Body of pancreas (tissue), 4 donors: ENCODE data around the gene PGAM2. TPM values are rescaled to one million over a fixed set of nuclear protein-coding genes. Genes with fewer than 3 reads are reported as not detected.
"Not testable (repeated sequence)": the region's sequence is repeated elsewhere in the genome, so short reads cannot be mapped to it uniquely, and the experiment has no call there.

Source experiments
- ATAC-seq: fragments of 150-250 bp; one replicate; pipeline ENCODE4 v1.9.1; 2016
- DNase-seq, 4 donors: peaks; one replicate each; pipeline ENCODE4 v3.0.0-alpha.2; 2019
- H3K27ac ChIP-seq, 4 donors: fragments of 200-600 bp; sonication (generic); 1 replicate in 3 of 4; 2 replicates in 1 of 4; pipeline versions ENCODE4 v1.5.1 to v1.6.1; 2016 to 2019; ENCODE audit warnings: mild to moderate bottlenecking in 1 of 4, mixed read lengths in 1 of 4, moderate library complexity in 1 of 4
- H3K27me3 ChIP-seq, 2 donors: fragments of 200-600 bp; sonication (generic); one replicate each; pipeline ENCODE4 v1.6.0; 2016; ENCODE audit warnings: mild to moderate bottlenecking in 1 of 2
- H3K36me3 ChIP-seq, 2 donors: fragments of 200-600 bp; sonication (generic); replicated peaks in 1 of 2; 2 replicates each; pipeline ENCODE4 v1.5.1; 2016; ENCODE audit warnings: low read depth in 2 of 2; ENCODE audit not compliant: insufficient read depth in 1 of 2
- H3K4me1 ChIP-seq: fragments of 200-600 bp; sonication (generic); one replicate; pipeline ENCODE4 v1.6.0; 2016
- H3K4me3 ChIP-seq, 2 donors: fragments of 200-600 bp; sonication (generic); 1 replicate in 1 of 2; 2 replicates in 1 of 2; pipeline ENCODE4 v1.5.1; 2016 to 2019
- H3K9me3 ChIP-seq, 3 donors: fragments of 200-600 bp; sonication (generic); 1 replicate in 2 of 3; 2 replicates in 1 of 3; pipeline ENCODE4 v1.5.1; 2016
- CTCF ChIP-seq, 7 experiments: fragments of 450-650 bp in 4 of 7; fragments of 200-600 bp in 3 of 7; sonication (generic) in 3 of 7; IDR thresholded peaks; one replicate each; pipeline ENCODE4 v1.5.1; 2016 to 2019; ENCODE audit warnings: antibody characterized with exemption in 7 of 7
- POLR2A ChIP-seq, 3 donors: fragments of 450-650 bp; IDR thresholded peaks; one replicate each; pipeline ENCODE4 v1.6.1; 2016; ENCODE audit warnings: antibody characterized with exemption in 3 of 3, mild to moderate bottlenecking in 2 of 3
- WGBS, 2 donors: methylation state at CpG; one replicate each; pipeline ENCODE4 v1.1.5; 2017; 5-methylcytosine and 5-hydroxymethylcytosine counted together
- intact Hi-C: fragments of 100-400 bp; cut with DNase I; formaldehyde crosslinking; loops from one replicate; pipeline ENCODE4 v1.15.1; 2023
- total RNA-seq, 2 donors: library from RNA; depleted of rRNA; stranded (reverse); fragments of >200 nt; gene quantifications; one replicate each; pipeline ENCODE4 v1.1.0, GENCODE V29; 2016

Gene PGAM2
- total RNA-seq, 2 donors from 2014 or later = 1.6 TPM; not detected in 1

- H3K4me3 ChIP-seq = no peak overlapping the region
- 91 to 94% methylated on average over 2 of the region's 2 CpGs for WGBS, 2 donors
- H3K36me3 ChIP-seq = no peaks in the 10 kb centered on the region
- DNase-seq (no peak), ATAC-seq (no peak)
- TF ChIP-seq POLR2A (IDR thresholded peaks at IDR 0.05) (no peak), CTCF (IDR thresholded peaks at IDR 0.05) (no peak)
- H3K27me3 ChIP-seq = no peaks in the 10 kb centered on the region
- intact Hi-C loops = no loop called here
- H3K4me1 ChIP-seq = peaks cover 39% of the 10 kb centered on the region
- H3K27ac ChIP-seq = no peak overlapping the region
- H3K9me3 ChIP-seq = no peaks in the 10 kb centered on the region
Measured at GRCh38 chr7:44042221-44042620, 23.1 kb downstream of the PGAM2 start.

- H3K9me3 ChIP-seq, H3K36me3 ChIP-seq, H3K27me3 ChIP-seq, H3K4me3 ChIP-seq, intact Hi-C loops: not testable (repeated sequence)
- peaks cover 22% of the 10 kb centered on the region for H3K4me1 ChIP-seq
- 1% methylated on average over 43 of the region's 46 CpGs; no CpG with 5 or more reads in 1 of the 2 donors for WGBS, 2 donors
- DNase-seq = peak; percentile 43 to 58 (median 48)
- ATAC-seq = peak; percentile 4
- peak in 1 of 3 donors; percentile 23 for TF ChIP-seq POLR2A (IDR thresholded peaks at IDR 0.05)
- TF ChIP-seq CTCF (IDR thresholded peaks at IDR 0.05) = peak in 3 of 7 experiments; percentile 10 to 32 (median 16)
- H3K27ac ChIP-seq = peak overlapping the region in 3 of 4 donors; percentile 64 to 68 (median 66)
Measured at GRCh38 chr7:44040493-44040891, 24.9 kb downstream of the PGAM2 start.

- ATAC-seq, DNase-seq, H3K4me3 ChIP-seq, H3K9me3 ChIP-seq, H3K36me3 ChIP-seq, H3K27me3 ChIP-seq, intact Hi-C loops: not testable (repeated sequence)
- Histone ChIP-seq H3K4me1 (peaks cover 17% of the 10 kb centered on the region), H3K27ac (peak overlapping the region in 3 of 4 donors; percentile 64 to 68 (median 66))
- 30% methylated on average over 8 of the region's 40 CpGs; no CpG with 5 or more reads in 1 of the 2 donors for WGBS, 2 donors
Measured at GRCh38 chr7:44039800-44040492, 25.4 kb downstream of the PGAM2 start.

GRCh38 chr7:44038961-44039558 is 26.3 kb downstream of the PGAM2 start:
- ATAC-seq = peak; percentile 92
- Histone ChIP-seq H3K4me1 (peaks cover 14% of the 10 kb centered on the region), H3K27ac (peak overlapping the region; percentile 38 to 82 (median 52))
- H3K36me3 ChIP-seq, H3K9me3 ChIP-seq, H3K4me3 ChIP-seq, intact Hi-C loops, H3K27me3 ChIP-seq: not testable (repeated sequence)
- WGBS, 2 donors = 0% methylated on average over 4 to 13 of the region's 26 CpGs
- peak; percentile 98 to 100 (median 99) for DNase-seq

GRCh38 chr7:44038553-44038952 is 26.8 kb downstream of the PGAM2 start:
- H3K36me3 ChIP-seq = not testable (repeated sequence)

GRCh38 chr7:44037951-44038350 is 27.4 kb downstream of the PGAM2 start:
- H3K4me3 ChIP-seq, H3K27ac ChIP-seq, intact Hi-C loops, H3K9me3 ChIP-seq, DNase-seq, H3K27me3 ChIP-seq, ATAC-seq, H3K4me1 ChIP-seq, H3K36me3 ChIP-seq: not testable (repeated sequence)
- 44 to 61% methylated on average over 2 of the region's 2 CpGs for WGBS, 2 donors

More at GRCh38 chr7:44038553-44038952, 26.8 kb downstream of the PGAM2 start:
- H3K27ac ChIP-seq, ATAC-seq, intact Hi-C loops, H3K9me3 ChIP-seq, H3K4me3 ChIP-seq, DNase-seq, H3K4me1 ChIP-seq, H3K27me3 ChIP-seq: not testable (repeated sequence)
- WGBS, 2 donors = 24% methylated on average over 6 of the region's 12 CpGs; no CpG with 5 or more reads in 1 of the 2 donors

- H3K9me3 ChIP-seq, H3K27ac ChIP-seq, H3K4me1 ChIP-seq, H3K36me3 ChIP-seq, H3K27me3 ChIP-seq, intact Hi-C loops, DNase-seq, H3K4me3 ChIP-seq: not testable (repeated sequence)
- ATAC-seq = peak; percentile 4
- 67% methylated on average over 8 of the region's 10 CpGs; no CpG with 5 or more reads in 1 of the 2 donors for WGBS, 2 donors
Measured at GRCh38 chr7:44036364-44036763, 29.0 kb downstream of the PGAM2 start.

- intact Hi-C loops, H3K27ac ChIP-seq, H3K27me3 ChIP-seq, H3K9me3 ChIP-seq, H3K36me3 ChIP-seq, H3K4me3 ChIP-seq, H3K4me1 ChIP-seq, DNase-seq, ATAC-seq: not testable (repeated sequence)
- WGBS, 2 donors = 81 to 92% methylated on average over 2 to 10 of the region's 18 CpGs
Measured at GRCh38 chr7:44033971-44034844, 31.2 kb downstream of the PGAM2 start.

GRCh38 chr7:44032031-44032430 is 33.3 kb downstream of the PGAM2 start:
- DNase-seq = not testable (repeated sequence)

More at GRCh38 chr7:44032031-44032430, 33.3 kb downstream of the PGAM2 start:
- H3K36me3 ChIP-seq, H3K9me3 ChIP-seq, H3K4me3 ChIP-seq, ATAC-seq, H3K27me3 ChIP-seq, intact Hi-C loops, H3K4me1 ChIP-seq, H3K27ac ChIP-seq: not testable (repeated sequence)
- 72 to 77% methylated on average over 4 to 6 of the region's 6 CpGs for WGBS, 2 donors
